Fibroblast of pulmonary artery (primary cell): ENCODE data around the gene KCNA10.

Source experiments
- DNase-seq: peaks from one replicate; pipeline ENCODE4 v3.0.0-alpha.2; 2010; ENCODE audit warnings: low read depth
- H3K4me3 ChIP-seq: replicated peaks from 2 replicates; pipeline ENCODE4 v1.5.1; 2011; ENCODE audit warnings: low read depth, mild to moderate bottlenecking, control low read depth, low read length, moderate library complexity
- TF ChIP-seq, protein P1 (sequence below): IDR thresholded peaks from 2 replicates; pipeline ENCODE4 v1.5.1; 2011; ENCODE audit warnings: mild to moderate bottlenecking, control low read depth, low read length, inconsistent platforms; ENCODE audit errors: missing control alignments

Gene KCNA10

DNA sequence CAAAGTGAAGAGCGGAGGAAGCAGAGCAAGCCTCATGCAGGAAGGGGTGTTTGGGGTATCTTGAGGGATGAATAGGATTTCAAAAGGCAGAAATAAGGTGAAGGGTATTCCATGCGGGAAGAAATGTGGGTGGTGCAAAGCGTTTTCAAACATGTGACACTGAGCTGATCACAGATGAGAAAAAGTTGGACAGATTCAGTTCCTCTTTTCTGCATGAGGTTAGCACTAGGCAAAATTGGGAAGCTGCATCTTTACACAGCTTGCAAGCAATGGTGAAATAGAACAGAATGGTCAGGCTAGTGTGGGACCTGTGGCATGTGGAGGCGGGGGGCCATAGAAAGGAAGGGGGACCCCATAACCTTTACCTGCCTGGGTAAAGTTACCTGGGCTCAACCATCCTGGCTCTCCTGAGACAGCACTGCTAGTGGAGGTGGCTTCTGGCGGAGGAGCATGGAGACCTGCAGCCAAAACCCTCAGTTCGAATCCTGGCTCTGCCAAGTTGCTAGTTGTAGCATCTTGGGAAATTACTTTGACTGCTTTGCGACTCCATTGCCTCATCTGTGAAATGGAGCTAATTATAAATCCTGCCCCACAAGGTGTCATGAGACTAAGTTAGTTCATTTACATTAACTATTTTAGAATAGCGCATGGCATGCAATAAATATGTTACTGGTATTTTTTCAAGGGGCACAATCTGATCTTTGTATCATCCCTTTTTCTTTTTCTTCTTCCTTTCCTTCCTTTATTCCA, 16.4 kb downstream of the KCNA10 start:
- no peak for DNase-seq
- TF ChIP-seq, protein P1, sequence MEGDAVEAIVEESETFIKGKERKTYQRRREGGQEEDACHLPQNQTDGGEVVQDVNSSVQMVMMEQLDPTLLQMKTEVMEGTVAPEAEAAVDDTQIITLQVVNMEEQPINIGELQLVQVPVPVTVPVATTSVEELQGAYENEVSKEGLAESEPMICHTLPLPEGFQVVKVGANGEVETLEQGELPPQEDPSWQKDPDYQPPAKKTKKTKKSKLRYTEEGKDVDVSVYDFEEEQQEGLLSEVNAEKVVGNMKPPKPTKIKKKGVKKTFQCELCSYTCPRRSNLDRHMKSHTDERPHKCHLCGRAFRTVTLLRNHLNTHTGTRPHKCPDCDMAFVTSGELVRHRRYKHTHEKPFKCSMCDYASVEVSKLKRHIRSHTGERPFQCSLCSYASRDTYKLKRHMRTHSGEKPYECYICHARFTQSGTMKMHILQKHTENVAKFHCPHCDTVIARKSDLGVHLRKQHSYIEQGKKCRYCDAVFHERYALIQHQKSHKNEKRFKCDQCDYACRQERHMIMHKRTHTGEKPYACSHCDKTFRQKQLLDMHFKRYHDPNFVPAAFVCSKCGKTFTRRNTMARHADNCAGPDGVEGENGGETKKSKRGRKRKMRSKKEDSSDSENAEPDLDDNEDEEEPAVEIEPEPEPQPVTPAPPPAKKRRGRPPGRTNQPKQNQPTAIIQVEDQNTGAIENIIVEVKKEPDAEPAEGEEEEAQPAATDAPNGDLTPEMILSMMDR: no peak
- H3K4me3 ChIP-seq: no peak overlapping the region

DNA sequence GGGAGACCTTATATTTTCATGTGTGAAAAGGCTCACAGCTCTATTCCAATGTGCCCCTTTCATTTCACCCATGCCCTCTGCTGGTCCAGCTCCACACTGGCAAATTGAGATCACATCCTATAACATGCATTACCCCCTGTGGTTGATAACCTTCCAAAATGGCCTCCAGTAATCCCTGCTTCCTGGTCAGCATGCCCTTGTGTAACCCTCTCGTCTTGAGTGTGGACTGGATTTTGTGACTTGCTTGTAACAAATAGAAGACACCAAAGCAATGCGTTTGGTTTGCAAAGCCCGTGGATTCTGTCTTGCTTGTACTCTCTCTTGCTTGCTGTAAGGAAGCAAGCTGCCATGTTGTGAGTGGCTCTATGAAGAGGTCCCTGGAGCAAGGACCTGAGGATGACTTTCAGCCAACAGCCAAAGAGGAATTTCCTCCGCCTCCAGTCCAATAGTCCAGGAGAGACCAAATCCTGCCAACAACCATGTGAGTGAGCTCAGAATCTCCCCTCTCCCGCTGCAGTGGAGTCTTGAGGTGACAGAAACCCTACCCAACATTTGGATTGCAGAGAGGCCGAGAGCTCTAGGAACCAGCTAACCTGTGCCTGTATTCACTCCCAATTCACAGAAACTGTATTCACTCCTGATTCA, 17.4 kb downstream of the KCNA10 start:
- TF ChIP-seq, protein P1: no peak
- no peak for DNase-seq
- no peak overlapping the region for H3K4me3 ChIP-seq

DNA sequence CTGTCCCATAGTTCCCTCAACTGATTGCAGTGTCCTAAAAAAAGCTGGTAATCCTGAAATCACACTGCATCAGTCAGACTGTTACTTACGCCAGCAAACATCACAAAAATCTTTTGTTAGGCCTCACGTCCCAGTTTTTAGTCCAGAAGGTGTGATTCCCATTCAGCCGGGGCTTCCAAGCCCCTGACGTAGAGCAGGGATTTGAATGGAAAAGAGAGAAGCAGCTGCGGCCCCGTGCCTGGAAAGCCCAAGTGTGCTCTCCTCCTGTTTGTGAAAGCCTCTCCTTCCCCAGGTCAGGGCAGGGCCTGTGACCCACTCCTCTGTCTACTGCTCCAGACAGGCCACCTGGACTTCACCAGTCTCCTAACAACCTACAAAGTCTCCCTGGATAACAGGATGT, 20.7 kb downstream of the KCNA10 start:
- no peak overlapping the region for H3K4me3 ChIP-seq
- TF ChIP-seq, protein P1: no peak
- DNase-seq: no peak

DNA sequence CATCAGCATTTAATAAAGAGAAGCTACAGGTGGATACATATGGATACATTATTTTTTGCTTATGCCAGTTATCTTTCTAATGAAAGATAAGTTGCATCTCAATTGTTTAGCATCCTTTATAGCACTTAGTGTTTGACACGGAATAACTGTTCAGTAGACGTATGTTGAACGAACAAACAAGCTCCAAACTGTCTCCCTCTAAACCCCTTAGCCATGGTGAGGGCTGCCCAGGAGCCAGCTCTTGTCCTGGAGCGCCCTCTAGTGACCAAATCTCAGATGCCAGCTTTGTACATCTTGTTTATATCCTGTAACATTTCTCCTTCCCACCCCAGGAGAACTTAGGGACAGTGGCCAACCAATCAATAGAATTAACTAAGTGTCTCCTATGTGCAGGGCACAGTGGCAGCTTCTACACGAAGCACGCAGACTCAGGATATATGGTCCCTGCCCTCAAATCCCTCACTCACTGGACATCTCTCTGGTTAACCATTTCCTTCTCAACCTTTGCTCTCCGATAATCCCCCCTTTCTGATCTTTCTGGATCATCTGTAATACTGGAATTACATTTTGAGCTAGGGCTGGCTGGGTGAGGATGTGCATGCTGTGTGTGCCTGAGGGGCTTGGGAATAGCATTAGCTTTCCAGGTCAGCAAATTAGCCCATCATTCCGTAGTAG, 22.9 kb downstream of the KCNA10 start:
- DNase-seq: peak; percentile 83
- TF ChIP-seq, protein P1: peak; percentile 91

DNA sequence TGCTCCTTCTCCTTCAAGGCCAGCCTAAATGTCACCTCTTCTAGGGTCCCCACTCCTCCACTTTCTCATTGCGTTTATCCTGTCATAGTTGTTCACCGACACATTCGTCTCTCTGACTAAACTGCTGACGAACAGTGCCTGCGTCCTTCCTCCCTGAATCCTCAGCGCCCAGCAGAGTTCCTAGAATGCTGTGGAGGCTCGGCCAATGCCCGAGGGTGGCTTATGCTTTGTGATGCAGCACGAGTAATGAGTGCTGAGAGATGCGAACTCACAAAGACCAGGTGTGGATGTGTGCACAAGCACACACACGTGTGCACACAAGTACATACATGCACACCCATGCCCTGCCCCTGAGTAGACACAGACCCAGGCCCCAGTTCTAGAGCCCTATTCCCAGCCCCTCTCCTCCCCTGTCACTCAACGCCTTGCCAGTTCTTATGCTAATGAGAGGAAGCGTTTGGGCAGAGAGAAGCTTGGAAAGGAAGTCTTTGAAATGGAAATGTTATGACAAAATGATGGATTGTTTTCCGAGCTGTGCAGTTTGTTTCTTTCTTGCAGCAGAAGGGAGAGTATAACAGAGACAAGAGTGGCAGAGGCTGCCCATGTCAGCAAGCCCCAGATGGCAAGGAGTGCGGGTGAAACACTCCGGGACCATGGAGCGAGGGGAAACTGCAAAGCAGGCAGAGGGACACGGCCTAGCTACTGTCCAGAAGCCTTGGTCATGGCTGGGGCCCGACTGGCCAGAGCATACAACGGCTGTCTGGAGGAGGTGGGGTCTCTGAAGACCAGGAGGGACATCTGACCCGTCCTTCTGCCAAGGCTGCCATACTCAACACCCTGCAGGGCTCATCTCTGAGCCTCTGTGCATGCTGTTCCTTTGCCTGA, 24.2 kb downstream of the KCNA10 start:
- H3K4me3 ChIP-seq: no peak overlapping the region
- TF ChIP-seq, protein P1: no peak
- DNase-seq: no peak

More for the DNA sequence above, 22.9 kb downstream of the KCNA10 start:
- no peak overlapping the region for H3K4me3 ChIP-seq

DNA sequence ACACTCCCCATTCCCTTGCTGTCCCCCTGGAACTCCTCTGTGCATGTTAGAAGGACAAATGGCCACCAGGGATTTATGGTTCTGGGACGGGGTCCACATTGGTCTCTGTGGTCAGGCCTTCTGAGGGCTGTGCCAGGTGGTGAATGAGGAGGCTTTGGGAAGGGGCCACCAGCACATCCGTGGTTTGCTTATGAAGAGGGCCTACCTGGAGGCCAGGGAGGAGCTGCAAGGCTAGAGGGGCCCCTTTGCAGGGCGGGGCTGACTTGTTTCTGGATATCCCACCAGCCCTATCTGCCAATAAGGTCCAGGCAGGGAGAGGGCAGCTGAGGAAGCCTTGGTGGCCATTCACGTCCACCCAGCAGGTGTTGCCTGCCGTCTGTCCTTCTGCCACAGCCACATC, 24.9 kb downstream of the KCNA10 start:
- no peak overlapping the region for H3K4me3 ChIP-seq

More for the DNA sequence above, 24.9 kb downstream of the KCNA10 start:
- TF ChIP-seq, protein P1: no peak
- DNase-seq: no peak
